GM19240 (cell line): ENCODE results near the gene PPM1E.
"Not testable (repeated sequence)": the region's sequence is repeated elsewhere in the genome, so short reads cannot be mapped to it uniquely, and the experiment has no call there.

ENCODE experiments used
- DNase-seq: peaks from one replicate; pipeline ENCODE4 v3.0.0; 2011; ENCODE audit warnings: low spot score; ENCODE audit not compliant: insufficient read length

PPM1E gene

DNA sequence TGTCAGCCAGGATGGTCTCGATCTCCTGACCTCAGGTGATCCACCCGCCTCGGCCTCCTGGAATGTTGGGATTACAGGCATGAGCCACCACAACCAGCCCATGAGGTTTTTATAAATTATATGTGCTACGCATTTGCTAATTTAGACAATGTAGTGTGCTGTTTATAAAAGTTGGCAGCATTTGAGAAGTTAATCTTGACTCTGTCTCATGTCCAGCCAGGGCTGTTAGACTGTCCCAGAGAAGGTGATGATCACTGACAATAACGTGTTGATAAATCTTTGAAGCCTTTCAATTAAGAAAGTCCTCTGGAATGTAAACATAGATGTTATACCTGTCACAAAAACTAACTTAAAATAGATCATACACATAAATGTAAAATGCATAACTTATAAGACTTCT lies 82.0 kb downstream of the PPM1E start:
- no peak for DNase-seq

DNA sequence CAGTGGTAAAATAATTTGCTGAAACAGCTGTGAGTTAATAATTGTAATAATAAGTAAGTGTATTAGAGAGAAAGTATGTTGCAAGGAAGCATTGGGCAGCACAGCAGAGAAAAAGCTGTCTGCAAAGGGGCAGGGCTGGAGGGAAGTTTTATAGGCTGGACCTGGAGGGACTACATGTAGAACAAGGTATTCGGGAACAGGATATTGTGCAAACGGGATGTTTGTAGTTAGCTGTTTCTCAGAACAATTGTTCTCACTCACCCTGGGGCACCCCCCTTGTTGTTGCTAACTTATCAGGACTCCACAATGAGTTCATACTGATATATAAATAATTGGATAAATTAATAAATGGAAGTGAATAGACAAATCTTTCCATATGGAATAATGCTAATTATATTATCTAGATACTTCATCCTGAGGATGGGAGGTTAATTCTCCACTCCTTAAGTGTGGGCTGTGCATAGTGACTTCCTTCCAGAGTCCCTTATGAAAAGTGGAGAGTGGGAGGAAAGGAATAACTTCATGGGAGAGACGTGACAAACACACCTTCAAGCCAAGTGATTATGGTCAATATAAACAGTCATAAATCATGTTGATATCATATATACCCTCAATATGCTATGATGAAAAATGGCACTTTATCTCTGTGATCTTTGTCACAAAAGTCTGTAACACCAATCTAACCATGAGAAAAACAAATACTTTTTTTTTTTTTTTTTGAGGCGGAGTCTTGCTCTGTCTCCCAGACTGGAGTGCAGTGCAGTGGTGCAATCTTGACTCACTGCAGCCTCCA lies 85.4 kb downstream of the PPM1E start:
- no peak for DNase-seq

DNA sequence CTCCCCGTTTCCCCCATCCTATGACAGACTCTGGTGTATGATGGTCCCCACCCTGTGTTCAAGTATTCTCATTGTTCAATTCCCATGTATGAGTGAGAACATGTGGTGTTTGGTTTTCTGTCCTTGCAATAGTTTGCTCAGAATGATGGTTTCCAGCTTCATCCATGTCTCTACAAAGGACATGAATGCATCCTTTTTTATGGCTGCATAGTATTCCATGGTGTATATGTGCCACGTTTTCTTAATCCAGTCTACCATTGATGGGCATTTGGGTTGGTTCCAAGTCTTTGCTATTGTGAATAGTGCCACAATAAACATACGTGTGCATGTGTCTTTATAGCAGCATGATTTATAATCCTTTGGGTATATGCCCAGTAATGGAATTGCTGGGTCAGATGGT lies 90.8 kb downstream of the PPM1E start:
- not testable (repeated sequence) for DNase-seq

DNA sequence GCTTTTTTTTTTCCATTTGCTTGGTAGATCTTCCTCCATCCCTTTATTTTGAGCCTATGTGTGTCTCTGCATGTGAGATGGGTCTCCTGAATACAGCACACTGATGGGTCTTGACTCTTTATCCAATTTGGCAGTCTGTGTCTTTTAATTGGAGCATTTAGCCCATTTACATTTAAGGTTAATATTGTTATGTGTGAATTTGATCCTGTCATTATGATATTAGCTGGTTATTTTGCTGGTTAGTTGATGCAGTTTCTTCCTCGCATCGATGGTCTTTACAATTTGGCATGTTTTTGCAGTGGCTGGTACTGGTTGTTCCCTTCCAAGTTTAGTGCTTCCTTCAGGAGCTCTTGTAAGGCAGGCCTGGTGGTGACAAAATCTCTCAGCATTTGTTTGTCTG lies 94.5 kb downstream of the PPM1E start:
- not testable (repeated sequence) for DNase-seq

DNA sequence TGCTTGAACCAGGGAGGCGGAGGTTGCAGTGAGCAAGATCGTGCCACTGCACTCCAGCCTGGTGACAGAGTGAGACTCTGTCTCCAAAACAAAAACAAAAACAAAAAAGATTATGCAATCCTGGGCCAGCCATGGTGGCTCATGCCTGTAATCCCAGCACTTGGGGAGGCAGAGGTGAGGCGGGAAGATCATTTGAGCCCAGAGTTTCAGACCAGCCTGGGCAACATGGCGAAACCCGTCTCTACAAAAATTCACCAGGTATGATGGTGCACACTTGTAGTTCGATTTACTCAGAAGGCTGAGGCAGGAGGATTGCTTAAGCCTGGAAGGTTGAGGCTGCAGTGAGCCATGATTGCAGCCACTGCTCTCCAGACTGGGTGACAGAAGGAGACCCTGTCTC lies 109.6 kb downstream of the PPM1E start:
- DNase-seq, result no peak

DNA sequence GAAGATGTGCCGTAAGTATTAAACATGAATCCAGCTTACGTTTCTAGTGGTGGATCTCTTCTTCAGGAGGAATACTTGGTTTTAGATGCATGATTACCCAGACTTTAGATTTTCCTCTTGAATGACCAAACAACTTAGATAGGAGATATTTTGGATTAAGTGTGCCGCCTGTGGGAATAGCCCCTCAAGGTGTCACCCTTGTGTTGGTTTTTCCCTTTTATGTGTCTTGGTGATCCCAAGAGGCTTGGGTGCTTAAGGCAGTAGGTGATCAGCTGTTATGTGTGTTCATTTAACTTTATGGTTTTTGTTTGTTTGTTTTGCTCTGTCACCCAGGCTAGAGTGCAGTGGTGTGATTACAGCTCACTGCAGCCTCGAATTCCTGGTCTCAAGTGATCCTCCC lies 115.1 kb downstream of the PPM1E start:
- no peak for DNase-seq

DNA sequence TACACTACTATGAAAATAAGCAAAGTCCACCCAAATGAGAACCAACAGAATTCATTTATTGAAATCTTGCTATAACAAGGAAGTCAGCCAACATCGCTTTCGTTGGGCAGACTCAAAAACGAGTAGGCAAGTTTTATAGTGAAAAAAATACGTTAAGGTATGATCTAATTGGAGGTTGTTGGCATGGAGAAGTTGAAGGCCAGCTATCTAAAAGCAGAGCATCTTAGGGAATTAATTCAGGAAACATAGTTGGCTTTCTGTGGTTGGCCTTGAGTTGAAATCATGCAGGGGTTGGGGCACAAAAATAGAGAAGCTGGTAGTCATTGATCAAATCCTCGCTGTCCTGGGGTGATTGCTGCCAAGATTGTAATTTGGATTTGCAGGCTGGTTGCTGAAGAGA lies 118.3 kb downstream of the PPM1E start:
- DNase-seq, result no peak

DNA sequence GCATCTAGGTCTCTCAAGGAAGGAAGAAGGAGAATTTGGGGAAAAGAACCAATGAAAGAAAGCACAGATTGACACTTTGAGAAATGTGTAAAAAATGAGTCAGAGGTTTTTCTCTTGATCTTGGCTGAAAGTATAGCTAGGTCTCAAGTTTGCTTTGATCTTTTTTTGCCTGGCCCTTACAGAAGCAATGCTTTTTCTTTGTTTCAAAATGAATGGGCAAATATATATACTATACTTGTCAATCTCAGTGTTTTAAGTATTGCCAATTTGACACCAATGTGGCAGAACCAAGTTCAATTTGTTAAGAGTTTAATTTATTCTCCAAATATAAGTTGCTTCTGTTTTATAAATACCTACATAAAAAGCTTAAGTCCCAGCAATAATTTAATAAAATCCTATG lies 119.6 kb downstream of the PPM1E start:
- no peak for DNase-seq

DNA sequence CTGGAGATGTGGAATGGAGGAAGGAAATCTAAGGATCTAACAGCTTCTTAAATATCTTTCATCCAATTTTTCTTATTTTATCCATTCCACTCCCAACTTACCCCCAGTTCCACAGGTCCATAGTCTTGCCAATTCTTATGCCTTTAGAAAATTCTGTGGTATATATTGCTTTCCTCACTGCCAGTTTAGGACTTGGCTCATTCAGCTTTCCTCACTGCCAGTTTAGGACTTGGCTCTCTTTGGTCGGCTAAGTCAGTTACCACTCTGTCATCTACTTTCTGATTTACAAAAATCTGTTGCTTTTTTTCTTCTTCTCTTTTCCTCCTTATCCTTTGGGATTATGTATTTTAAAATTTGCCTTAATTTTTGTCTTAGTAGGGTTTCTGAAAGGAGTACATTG lies 128.5 kb downstream of the PPM1E start:
- no peak for DNase-seq

DNA sequence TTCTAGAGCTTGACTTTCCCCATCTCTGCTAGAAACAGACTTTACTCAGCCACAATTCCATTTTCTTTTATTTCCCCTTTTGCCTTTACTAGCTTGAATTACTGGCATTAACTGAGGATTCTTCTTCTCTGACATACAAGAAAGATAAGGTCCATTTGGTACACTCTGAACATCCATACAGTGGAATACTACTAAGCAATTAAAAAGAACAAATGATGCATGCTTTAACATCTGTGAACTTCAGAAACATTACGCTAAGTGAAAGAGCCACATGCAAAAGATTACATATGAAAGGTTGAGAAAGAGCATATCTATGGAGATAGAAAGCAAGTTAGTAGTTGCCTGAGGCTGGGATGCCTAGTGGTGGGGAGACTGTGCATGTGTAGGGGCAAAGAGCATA lies 130.9 kb downstream of the PPM1E start:
- no peak for DNase-seq

DNA sequence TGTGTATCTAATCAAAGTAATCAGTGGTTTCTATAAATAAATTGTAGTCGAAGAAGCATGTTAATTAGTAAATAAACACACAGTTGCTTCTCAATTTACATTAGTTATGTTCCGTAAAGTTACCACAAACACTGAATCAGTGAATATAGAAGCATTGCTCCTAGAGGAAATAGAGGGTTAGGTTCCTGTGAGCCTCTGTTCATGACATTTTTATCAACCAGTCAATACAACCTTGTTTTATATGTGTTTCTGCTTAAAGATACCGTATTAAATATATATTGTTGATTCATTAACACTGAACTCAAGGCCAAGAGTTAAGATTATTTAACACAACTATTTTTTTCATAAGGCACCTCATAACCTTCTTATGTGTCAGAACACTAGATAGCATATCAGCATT lies 134.3 kb downstream of the PPM1E start:
- DNase-seq, result no peak

DNA sequence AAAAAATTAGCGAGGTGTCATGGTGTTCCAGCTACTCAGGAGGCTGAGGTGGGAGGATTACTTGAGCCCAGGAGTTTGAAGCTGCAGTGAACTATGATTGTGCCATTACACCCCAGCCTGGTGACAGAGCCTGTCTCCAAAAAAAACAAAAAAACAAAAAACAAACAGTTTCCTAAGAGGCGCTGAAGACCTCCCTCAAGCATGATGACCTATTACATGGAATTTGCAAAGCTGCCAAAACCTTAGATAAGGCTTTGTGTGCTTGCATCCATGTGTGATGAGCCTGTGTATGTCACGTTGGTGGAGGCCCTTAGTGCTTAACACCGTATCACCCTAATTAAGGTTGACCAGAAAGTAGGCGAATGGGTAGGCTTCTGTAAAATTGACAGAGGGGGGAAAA lies 143.5 kb downstream of the PPM1E start:
- DNase-seq, result no peak

DNA sequence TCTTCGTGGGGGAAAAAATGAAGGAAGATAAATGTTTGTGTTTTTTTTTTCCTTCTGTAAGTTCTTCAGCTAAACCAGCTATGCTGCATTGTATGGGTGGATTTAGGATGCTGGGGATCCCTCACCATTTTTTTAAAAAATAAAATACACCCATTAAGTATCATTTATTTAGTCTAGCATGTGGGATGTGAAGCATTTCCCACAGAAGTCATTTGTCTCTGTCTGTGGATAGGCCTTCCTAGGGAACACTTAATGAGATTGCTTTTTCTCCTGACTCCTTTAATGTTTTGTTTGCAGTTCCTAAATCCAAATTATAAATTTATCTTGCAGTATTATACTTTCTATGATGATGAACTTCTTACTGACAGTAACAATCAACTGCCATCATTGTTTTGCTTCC lies 146.7 kb downstream of the PPM1E start:
- DNase-seq, result no peak

DNA sequence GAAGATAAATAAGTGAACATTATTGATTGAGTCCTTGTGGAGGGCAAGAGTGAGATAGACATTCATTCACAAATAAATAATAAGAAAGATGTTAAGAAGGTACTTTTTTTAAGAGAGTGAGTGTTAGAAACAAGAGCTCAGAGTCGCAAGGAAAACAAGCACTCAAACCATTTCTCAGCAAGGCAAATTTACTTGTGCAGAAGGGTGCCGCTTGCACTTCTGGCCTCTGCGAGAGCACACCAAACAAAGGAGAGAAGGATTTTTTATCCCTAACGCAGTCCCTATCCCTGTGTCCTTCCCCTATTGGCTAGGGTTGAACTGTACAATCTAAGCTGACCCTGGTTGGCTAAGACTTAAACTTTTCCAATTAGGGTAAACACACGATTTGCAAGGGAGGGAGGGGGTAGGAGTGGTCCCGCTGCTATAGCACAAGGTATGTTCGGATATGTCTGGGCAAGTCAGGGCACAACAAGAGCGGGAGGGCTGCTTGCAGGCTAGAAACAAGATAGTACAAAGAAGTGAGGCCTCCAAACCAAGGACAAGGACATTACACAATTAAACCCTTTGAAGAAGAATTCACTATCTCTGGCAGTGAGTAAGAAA lies 156.2 kb downstream of the PPM1E start:
- DNase-seq, result no peak

DNA sequence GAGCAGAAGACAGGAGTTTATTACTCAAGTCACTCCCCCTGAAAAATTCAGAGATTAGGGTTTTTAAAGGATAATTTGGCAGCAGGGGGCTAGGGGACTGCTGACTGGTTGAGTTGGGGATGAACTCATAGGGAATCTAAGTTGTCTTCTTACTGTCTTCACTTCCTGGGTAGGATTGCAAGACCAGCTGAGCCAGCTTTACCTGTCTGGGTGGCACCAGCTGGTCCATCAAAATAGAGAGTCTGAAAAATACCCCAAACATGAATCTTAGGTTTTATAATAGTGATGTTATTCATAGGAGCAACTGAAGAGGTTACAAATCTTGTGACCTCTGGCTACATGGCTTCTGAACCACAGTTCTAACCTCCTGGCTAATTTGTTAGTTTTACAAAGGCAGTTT lies 157.9 kb downstream of the PPM1E start:
- DNase-seq, result no peak

DNA sequence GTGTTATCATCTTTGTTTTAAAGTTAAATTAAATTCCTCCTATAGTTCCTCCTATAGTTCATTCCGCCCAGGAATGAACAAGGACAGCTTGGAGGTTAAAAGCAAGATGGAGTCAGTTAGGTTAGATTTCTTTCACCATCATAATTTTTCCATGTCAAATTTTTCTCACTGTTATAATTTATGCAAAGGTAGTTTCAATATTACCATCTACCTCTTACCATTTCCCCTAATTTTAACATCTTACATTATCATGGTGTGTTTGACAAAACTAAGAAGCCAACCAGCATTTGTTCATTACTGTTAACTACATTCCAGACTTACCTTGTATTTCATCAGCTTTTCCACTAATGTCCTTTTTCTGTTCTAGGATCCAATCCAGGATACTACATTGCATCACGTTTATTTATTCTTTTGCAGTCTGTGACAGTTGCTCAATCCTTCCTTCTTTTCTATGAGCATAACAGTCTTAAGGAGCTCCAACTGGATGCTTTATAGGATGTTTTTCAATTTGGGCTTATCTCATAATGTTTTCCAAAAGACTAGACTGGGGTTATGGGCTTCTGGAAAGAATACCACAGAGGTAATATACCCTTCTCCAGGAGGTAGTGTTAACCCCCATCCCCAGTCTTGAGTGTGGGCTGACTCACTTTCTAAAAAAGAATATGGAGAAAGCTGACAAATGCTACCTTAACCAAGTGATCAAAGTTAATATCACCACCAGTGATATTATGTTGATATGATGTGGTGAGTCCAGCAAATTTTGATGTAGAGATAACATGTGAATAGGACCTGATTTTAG lies 158.5 kb downstream of the PPM1E start:
- no peak for DNase-seq

DNA sequence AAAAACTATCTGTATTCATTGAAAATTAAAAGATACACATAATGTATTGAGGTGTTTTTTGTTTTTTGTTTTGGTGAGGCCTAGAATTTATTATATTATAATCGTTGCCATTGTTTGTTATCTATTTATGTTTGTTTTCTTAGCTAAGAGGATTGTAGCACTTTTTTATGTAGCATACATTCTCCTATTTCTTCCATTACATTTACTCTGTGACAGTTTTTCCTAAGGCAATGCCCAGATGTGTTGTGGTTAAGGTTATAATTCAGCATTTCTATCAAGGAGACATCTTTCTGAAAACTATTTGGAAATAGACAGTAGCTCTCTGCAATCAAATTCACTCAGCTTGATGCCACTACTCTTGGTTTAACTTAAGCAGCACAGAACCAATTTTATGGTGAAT lies 161.6 kb downstream of the PPM1E start:
- no peak for DNase-seq

DNA sequence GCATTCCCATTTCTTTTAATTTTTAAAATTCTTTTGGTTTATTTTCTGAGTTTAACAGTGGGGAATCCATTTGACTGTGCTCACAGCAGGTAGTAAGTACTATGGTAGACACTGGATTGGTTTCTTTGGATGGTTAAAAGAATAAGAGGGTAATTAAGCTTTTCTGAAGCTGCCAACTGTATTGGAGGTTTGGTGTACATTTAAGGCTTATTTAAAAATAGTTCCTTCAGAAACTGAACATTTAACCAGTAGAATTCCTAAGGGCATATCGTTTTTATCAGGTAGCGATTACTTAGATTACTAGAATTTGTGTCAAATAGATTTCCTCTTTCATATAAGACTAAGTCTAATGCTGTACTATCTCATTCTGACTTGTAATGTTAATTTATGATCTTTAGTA lies 162.4 kb downstream of the PPM1E start:
- no peak for DNase-seq

DNA sequence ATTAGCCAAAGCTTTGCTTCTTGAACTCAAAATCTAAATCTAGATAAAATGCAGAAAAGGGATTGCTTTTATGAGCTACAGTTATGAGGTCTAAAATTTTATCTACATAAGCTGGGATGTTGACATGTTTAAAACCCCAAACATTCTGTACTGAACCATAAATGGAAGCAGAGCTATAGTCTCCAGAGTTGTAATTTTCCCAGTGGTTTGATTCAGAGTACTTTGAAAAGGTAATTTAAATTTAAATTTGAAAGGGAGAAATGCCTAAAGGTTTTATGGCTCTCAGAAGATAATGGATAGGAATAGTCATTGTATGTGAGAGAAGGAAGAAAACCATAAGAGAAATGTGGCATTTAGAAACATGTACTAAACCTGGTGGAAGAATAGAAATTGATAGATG lies 163.2 kb downstream of the PPM1E start:
- DNase-seq, result no peak

DNA sequence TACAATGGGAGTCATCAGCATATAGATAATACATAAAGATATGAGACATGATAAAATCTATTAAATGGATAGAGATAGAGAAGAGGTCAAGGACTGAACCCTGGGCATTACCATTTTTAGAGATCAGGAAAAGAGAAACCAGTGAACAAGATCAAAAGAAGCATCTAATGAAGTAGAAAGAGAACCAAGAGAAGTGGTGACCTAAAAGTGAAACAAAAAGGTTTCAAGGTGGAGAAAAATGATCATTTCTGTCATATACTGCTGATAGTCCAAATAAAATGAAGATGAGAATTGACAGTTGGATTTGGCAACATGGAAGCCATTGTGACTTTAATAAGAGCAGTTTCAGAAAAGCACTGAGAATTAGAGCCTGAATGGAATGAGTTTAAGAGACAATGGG lies 165.1 kb downstream of the PPM1E start:
- DNase-seq, result peak; percentile 8

DNA sequence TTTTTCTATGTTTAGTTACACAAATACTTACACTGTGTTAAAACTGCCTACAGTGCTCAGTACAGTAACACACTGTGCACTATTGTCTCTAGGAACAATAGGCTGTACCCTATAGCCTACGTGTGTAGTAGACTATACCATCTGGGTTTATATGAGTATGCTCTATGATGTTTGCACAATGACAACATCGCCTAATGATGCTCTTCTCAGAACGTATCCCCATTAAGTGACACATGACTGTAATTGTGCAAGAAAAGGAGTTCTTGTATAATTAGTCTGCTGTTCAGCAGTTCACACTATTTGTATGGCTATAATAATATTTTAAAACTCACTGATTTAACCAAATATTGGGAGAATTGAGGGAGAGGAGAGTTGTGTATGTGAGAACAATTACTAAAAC lies 177.3 kb downstream of the PPM1E start:
- no peak for DNase-seq

DNA sequence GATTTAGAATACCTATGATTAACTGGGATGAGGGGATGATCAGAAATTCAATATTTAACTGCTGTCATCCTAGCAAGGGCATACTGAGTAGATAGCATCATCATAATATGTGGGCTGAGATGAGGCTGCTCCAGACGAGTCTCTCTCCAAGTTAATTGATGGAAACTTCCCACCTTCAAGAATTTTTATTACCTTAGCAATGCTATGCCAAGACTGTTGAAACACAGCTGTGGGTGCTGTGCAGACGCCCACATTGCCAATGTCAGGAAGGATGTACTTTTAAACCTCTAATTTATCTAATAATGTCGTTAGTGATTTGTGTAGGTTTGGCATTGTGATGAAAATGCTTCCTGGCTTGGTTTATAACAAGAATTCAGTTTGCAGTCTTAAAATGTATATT lies 180.6 kb downstream of the PPM1E start:
- DNase-seq, result no peak

DNA sequence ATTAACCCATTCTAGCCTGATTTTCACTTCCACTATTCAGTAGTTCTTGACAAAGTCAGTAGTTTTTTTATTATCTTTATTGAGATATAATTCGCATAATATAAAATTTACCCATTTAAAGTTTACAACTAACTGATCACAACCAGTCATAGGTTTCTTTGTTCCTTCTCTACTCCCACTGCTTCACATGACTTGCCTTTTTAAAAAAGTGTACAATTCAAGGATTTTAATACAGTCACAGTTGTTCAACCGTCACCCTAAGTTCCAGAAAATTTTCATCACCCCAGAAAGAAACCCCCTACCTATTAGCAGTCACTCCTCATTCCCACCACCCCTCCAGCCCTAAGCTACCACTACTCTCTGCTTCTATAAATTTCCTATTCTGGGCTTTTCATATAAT lies 188.5 kb downstream of the PPM1E start:
- no peak for DNase-seq
